SK-N-SH treated with all-trans-retinoic acid at 6 μM for 48 hours (cell line): Measurements from ENCODE around the gene PTH1R.

Source experiments
- ARNTL ChIP-seq: fragments of 450-650 bp; formaldehyde crosslinking; IDR thresholded peaks from 2 replicates; pipeline ENCODE4 v1.5.0; 2020; ENCODE audit warnings: low read depth, mild to moderate bottlenecking, moderate library complexity, borderline replicate concordance
- CSRNP3 ChIP-seq: fragments of 250-450 bp; sonication (Bioruptor Pico); IDR thresholded peaks from 2 replicates; pipeline ENCODE4 v1.5.1; 2021; ENCODE audit warnings: mild to moderate bottlenecking, moderate library complexity
- ESRRG ChIP-seq: fragments of 250-450 bp; sonication (Bioruptor Pico); IDR thresholded peaks from 2 replicates; pipeline ENCODE4 v1.6.1; 2021; ENCODE audit warnings: mild to moderate bottlenecking
- POU6F1 ChIP-seq: fragments of 250-450 bp; sonication (Bioruptor Pico); IDR thresholded peaks from 2 replicates; pipeline ENCODE4 v1.8.0; 2021; ENCODE audit warnings: low read depth, mild to moderate bottlenecking, moderate library complexity, borderline replicate concordance
- SNAI2 ChIP-seq: fragments of 250-450 bp; sonication (Bioruptor Pico); IDR thresholded peaks from 2 replicates; pipeline ENCODE4 v1.5.0; 2020; ENCODE audit warnings: mild to moderate bottlenecking, moderate library complexity
- TCF4 ChIP-seq: fragments of 250-450 bp; sonication (Bioruptor Pico); IDR thresholded peaks from 2 replicates; pipeline ENCODE4 v1.8.0; 2021; ENCODE audit warnings: mild to moderate bottlenecking, moderate library complexity, borderline replicate concordance
- ZC3H10 ChIP-seq: fragments of 250-450 bp; sonication (Bioruptor Pico); IDR thresholded peaks from 2 replicates; pipeline ENCODE4 v1.5.1; 2021; ENCODE audit warnings: mild to moderate bottlenecking, moderate library complexity
- ZFP3 ChIP-seq: fragments of 250-450 bp; sonication (Bioruptor Pico); IDR thresholded peaks from 2 replicates; pipeline ENCODE4 v1.5.0; 2020; ENCODE audit warnings: mild to moderate bottlenecking, moderate library complexity
- ZFP30 ChIP-seq: fragments of 450-650 bp; formaldehyde crosslinking; IDR thresholded peaks from 2 replicates; pipeline ENCODE4 v1.5.0; 2022; ENCODE audit warnings: mild to moderate bottlenecking, moderate library complexity
- ZNF70 ChIP-seq: fragments of 450-650 bp; formaldehyde crosslinking; IDR thresholded peaks from 2 replicates; pipeline ENCODE4 v1.5.0; 2020; ENCODE audit warnings: mild to moderate bottlenecking, moderate library complexity
- TF ChIP-seq, protein P1 (sequence below): fragments of 250-450 bp; sonication (Bioruptor Pico); IDR thresholded peaks from 2 replicates; pipeline ENCODE4 v1.8.0; 2020; ENCODE audit warnings: mild to moderate bottlenecking, moderate library complexity, borderline replicate concordance
- TF ChIP-seq, protein P2 (sequence below): fragments of 250-450 bp; sonication (Bioruptor Pico); IDR thresholded peaks from 2 replicates; pipeline ENCODE4 v1.5.1; 2020; ENCODE audit warnings: low read depth, mild to moderate bottlenecking, moderate library complexity

GRCh38 chr3:46863261-46863782 is 14.2 kb upstream of the PTH1R start, which contains the start of gene MYL3:
- TF ChIP-seq TCF4 (no peak), ZC3H10 (CRISPR knock-in tag) (no peak), ZFP30 (no peak), ZFP3 (CRISPR knock-in tag) (no peak), POU6F1 (CRISPR knock-in tag) (no peak), SNAI2 (CRISPR knock-in tag) (no peak), ZNF70 (CRISPR knock-in tag) (no peak), CSRNP3 (CRISPR knock-in tag) (no peak), ARNTL (no peak), ESRRG (no peak)
- TF ChIP-seq, protein P1, sequence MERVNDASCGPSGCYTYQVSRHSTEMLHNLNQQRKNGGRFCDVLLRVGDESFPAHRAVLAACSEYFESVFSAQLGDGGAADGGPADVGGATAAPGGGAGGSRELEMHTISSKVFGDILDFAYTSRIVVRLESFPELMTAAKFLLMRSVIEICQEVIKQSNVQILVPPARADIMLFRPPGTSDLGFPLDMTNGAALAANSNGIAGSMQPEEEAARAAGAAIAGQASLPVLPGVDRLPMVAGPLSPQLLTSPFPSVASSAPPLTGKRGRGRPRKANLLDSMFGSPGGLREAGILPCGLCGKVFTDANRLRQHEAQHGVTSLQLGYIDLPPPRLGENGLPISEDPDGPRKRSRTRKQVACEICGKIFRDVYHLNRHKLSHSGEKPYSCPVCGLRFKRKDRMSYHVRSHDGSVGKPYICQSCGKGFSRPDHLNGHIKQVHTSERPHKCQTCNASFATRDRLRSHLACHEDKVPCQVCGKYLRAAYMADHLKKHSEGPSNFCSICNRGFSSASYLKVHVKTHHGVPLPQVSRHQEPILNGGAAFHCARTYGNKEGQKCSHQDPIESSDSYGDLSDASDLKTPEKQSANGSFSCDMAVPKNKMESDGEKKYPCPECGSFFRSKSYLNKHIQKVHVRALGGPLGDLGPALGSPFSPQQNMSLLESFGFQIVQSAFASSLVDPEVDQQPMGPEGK (CRISPR knock-in tag): no peak
- TF ChIP-seq, protein P2, sequence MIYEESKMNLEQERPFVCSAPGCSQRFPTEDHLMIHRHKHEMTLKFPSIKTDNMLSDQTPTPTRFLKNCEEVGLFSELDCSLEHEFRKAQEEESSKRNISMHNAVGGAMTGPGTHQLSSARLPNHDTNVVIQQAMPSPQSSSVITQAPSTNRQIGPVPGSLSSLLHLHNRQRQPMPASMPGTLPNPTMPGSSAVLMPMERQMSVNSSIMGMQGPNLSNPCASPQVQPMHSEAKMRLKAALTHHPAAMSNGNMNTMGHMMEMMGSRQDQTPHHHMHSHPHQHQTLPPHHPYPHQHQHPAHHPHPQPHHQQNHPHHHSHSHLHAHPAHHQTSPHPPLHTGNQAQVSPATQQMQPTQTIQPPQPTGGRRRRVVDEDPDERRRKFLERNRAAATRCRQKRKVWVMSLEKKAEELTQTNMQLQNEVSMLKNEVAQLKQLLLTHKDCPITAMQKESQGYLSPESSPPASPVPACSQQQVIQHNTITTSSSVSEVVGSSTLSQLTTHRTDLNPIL (CRISPR knock-in tag): no peak
